ENCODE results near the gene ATP4B. TPM values are rescaled to one million over a fixed set of nuclear protein-coding genes. Genes with fewer than 3 reads are reported as not detected.

The ATP4B gene
- total RNA-seq, 1 donor from 2014 or later = not detected

- intact Hi-C loops (cut with DNase I) = no loop called here
- no peak for DNase-seq (ENCODE audit: low spot score)
- no peak for ATAC-seq
Observed at GRCh38 chr13:113613789-113614379, 44.1 kb downstream of the ATP4B start.

- intact Hi-C loops (cut with DNase I) = no loop called here
- ATAC-seq = no peak
- no peak for DNase-seq (ENCODE audit: low spot score)
Observed at GRCh38 chr13:113612607-113613006, 45.4 kb downstream of the ATP4B start.

DNA sequence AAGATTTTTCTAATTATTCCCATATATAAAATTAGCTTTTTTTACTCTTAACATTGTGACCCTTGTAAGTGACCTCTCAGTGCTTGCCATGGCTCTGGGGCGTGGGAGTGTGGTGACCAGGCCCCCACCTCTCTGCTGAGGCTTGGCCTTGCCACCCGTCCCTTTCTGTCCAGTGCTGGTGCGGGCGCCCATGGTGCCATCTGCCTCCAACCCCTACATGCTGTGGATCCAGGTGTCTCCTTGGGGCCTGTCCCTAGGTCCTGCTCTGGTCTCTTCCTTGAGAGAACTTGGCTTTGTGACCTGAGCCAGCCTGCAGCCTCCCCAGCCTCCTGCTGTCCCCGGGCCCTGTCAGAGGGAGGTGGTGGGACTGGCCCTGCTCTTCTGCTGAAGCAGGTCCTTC lies 46.0 kb downstream of the ATP4B start:
- ATAC-seq (no peak), DNase-seq (ENCODE audit: low spot score) (no peak)
- intact Hi-C loops (cut with DNase I) = no loop called here

DNA sequence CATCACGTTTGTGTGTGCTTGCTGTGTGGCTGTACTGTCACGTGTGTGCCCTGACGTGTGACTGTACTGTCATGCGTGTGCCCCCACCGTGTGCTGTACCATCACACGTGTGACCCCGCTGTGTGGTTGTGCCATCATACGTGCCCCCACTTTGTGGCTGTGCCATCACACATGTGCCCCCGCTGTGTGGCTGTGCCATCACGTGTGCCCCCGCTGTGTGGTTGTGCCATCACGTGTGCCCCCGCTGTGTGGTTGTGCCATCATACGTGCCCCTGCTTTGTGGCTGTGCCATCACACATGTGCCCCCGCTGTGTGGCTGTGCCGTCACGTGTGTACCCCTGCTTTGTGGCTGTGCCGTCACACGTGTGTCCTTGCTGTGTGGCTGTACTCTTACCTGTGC lies 47.7 kb downstream of the ATP4B start:
- no peak for ATAC-seq
- DNase-seq (ENCODE audit: low spot score) = no peak
- intact Hi-C loops (cut with DNase I) = no loop called here

- no peak for DNase-seq (ENCODE audit: low spot score)
- intact Hi-C loops (cut with DNase I) = no loop called here
Observed at GRCh38 chr13:113609616-113610015, 48.4 kb downstream of the ATP4B start.

GRCh38 chr13:113608967-113609533 lies 48.9 kb downstream of the ATP4B start:
- intact Hi-C loops (cut with DNase I) = no loop called here
- no peak for DNase-seq (ENCODE audit: low spot score)
- ATAC-seq = no peak

More at GRCh38 chr13:113609616-113610015, 48.4 kb downstream of the ATP4B start:
- no peak for ATAC-seq

GRCh38 chr13:113607889-113608635 lies 49.9 kb downstream of the ATP4B start:
- intact Hi-C loops (cut with DNase I) = no loop called here
- ATAC-seq (no peak), DNase-seq (ENCODE audit: low spot score) (no peak)

- no peak for DNase-seq (ENCODE audit: low spot score)
- intact Hi-C loops (cut with DNase I) = no loop called here
- ATAC-seq = no peak
Observed at GRCh38 chr13:113607056-113607888, 50.7 kb downstream of the ATP4B start.

GRCh38 chr13:113605866-113606438 lies 52.0 kb downstream of the ATP4B start:
- ATAC-seq (no peak), DNase-seq (ENCODE audit: low spot score) (no peak)
- intact Hi-C loops (cut with DNase I) = no loop called here

GRCh38 chr13:113605461-113605860 lies 52.5 kb downstream of the ATP4B start:
- intact Hi-C loops (cut with DNase I) = no loop called here
- ATAC-seq (no peak), DNase-seq (ENCODE audit: low spot score) (no peak)

DNA sequence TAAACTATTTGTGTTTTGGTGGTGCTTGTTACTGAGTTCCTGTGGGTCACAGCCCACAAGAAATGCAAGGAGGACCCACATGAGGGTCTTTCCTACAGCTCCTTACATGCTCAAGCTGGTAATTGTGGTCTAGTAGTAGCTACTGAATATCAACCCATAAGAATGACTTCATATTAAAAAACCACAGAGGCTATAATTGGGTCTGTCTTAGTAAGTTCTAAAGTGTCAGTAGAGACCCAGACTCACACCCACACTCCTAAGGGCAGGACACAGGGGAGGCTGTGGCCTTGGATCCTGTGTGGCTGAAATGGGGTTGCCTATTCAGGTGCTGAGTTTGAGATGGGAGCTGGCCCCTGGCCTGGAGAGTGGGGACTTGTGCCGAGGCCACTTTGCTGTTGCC lies 53.8 kb downstream of the ATP4B start:
- no peak for ATAC-seq
- no peak for DNase-seq (ENCODE audit: low spot score)
- intact Hi-C loops (cut with DNase I) = no loop called here

DNA sequence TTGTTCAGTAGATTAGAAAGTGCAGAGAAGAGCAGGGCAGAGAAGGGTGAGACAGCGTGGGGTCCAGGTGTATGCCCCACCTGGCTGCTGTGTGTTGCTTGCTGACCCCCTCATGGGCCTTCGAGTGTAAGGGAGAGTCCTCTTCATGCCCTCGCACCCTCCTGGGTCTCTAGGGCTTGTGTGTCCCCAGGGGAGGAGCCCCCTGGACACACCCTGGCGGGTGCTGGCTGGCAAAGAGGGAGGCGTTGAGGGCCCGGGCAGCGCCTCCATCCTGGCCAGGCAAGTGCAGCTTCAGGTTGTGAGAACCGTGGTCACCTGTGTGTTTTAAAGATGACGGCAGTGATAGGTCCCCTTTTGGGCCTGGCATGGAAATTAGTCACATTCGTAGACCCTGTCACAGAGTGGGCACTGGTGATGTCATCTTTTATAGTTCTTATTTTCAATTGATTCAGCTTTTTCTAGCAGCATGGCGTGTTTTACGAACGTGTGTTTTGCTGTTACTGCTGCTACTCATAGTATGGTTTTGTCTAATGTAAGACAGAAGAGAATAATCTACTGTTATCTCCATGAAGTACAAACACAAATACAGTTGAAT lies 54.8 kb downstream of the ATP4B start:
- DNase-seq (ENCODE audit: low spot score) = no peak

GRCh38 chr13:113602291-113602988 lies 55.6 kb downstream of the ATP4B start:
- DNase-seq (ENCODE audit: low spot score) (no peak), ATAC-seq (no peak)
- intact Hi-C loops (cut with DNase I) = no loop called here

More for the DNA sequence above, 54.8 kb downstream of the ATP4B start:
- no peak for ATAC-seq
- intact Hi-C loops (cut with DNase I) = no loop called here

- ATAC-seq (no peak), DNase-seq (ENCODE audit: low spot score) (no peak)
- intact Hi-C loops (cut with DNase I) = no loop called here
Observed at GRCh38 chr13:113601166-113602070, 56.6 kb downstream of the ATP4B start.

- intact Hi-C loops (cut with DNase I) = no loop called here
- ATAC-seq (no peak), DNase-seq (ENCODE audit: low spot score) (peak; percentile 14)
Observed at GRCh38 chr13:113599391-113599790, 58.6 kb downstream of the ATP4B start.
